Cerebellar cortex (tissue), 1 donor: Measurements from ENCODE around the gene PACRG.

Experiments used
- DNase-seq: peaks from one replicate; pipeline ENCODE4 v3.0.0-alpha.2; 2015; ENCODE audit warnings: low spot score

The PACRG gene

DNA sequence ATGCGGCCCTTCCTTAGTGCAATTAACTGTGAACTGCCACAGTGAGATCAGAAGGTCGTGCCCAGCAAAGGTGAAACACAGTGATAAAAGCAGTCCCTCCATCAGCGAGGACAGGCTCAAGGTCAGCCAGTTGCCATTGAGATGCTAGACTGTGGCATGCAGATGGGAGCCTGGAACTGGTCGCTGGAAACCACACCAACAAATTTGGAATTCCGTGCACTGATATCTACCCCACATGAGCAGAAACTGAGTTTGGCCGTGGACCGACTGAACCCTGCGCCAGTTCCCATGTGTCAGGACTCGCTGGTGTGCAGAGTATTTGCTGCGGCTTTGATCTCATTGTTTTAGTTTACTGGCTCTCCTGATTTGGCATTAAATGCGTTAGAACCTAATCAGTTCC, 561.1 kb downstream of the PACRG start:
- DNase-seq: no peak

GRCh38 chr6:163289447-163289846, 561.7 kb downstream of the PACRG start:
- no peak for DNase-seq

- DNase-seq: no peak
Observed at GRCh38 chr6:163290545-163291274, 562.9 kb downstream of the PACRG start.

GRCh38 chr6:163291622-163292021, 563.8 kb downstream of the PACRG start:
- DNase-seq: no peak

DNA sequence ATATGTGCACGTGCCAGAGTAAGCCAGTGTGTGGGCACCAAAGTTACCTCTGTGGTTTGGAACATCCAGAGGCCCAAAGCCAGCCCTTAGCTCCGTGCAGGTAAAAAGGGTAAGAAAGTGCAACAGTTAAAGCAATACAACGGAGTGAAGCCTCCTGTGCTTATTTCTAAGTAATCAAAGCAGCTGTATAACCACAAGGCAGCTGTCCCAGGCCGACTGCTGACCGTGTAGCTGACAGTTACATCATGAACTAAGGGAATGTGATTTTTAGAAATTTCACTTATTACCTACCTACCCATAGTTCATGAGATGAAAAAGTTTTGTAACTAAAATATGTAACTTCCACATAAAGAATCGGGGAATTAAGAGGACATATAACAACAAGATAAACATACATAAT, 565.5 kb downstream of the PACRG start:
- no peak for DNase-seq

- DNase-seq: no peak
Observed at GRCh38 chr6:163294734-163295133, 567.0 kb downstream of the PACRG start.

DNA sequence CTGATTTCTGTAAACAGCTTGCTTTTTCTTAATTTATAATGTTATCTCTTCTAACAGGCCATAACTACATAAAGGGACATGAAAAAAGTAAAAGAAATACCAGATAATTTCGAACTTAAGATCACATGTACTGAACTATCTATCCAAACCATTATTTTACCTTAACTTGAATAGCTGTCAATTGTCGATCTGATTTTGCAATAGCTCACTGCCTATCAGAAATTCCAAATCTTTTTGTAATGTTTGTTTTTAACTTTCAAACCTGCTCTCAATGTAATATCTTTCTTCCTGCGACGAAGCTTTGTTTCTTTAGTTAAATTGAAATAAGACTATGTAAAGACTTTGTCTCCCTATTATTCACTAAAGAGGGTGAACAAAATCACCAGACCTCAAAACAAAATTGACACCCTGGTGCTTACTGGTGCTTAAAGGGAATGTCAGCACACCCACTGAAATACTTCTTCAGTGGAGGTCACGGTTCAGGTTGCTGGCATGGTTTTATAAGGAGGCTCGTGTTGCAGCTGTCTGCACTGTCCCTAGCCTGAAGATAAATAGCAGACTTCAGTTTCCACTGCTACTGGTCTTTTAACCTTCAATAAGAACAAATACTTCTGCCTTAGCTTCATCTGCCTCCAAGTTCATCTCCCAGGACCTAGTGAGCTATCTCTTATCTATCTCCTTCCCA, 569.2 kb downstream of the PACRG start:
- DNase-seq: no peak

DNA sequence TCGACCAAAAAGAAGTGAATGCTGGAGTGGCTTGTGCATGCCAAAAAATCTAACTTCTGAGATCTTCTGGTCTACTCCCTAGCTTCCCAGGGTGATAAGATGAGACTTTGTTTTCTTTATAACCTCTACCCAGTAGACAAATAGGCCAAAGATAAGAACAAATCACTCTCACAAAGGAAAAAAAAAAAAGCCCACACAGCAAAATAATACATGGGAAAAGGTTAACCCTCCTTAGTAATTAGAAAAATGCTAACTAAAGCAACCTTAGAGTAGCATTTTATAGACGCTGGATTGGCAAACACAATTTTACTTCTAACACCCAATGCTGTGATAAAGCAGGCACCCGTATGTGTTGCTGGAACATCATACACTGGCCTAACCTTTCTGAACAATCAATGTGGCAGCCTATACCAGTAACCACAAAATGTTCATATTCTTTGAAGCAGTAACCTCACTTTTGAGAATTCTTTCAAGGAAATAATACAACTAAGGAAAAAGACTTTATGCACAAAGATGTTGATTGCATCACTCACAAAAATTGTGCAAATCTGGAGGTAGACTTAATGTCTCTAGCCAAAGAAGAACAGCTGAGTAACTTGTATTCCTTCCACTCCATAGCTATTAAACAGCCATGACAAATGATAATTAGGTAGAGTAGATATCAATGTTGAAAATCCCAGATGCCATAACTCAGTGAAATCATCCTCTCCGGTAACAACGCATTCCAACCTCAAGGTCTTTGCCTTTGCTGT, 570.5 kb downstream of the PACRG start:
- DNase-seq: no peak

DNA sequence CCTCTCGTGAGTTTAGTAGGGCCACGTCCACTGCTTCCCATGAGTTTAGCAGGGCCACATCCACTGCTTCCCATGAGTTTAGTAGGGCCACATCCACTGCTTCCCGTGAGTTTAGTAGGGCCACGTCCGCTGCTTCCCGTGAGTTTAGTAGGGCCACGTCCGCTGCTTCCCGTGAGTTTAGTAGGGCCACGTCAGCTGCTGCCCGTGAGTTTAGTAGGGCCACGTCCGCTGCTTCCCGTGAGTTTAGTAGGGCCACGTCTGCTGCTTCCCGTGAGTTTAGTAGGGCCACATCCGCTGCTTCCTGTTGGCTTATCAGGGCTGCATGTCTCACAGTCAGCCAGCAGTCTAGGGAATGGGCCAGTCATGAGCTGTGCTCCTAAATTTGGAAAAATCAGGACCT, 573.1 kb downstream of the PACRG start:
- DNase-seq: no peak

DNA sequence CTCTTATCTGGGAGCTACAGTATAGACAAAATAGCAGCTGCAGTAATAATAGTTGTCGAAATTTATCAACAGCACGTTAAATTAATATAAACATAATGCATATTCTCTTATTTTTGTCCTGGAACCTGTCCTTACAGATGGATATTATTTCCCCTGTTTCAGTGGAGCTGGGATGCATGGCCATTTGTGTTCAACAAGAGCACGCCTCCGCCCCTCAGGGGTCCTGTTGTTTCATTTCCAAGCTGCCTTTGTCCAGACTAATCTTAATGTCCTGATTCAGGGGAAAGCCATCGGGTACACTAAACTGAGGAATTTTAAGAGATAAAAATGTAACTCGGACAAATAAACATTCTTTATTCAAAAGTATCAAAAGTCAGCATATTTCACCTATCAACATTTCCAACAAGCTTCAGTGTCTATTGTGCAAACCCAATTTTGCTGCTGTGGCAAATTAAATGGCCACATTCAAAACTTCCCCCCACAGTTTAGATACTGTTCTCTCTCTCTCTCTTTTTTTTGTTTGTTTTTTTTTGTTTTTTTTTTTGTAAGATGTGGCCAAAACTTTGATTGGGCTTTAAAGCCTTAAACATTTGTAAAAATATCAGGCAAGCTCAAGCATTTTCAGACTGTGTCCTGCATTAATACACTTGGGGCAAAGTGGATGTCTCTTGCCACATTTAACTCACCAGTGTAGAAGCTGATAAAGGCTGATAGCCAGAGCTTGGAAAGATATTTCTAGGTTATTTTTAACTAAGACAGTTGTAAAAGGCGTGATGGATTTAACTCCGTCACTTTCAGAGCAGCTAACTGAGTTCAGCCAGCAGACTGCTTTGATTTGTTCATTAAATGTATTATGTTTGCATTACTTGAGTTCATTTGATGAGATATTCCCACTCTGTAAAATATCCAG, 574.2 kb downstream of the PACRG start:
- DNase-seq: no peak

GRCh38 chr6:163302747-163303146, 575.0 kb downstream of the PACRG start:
- no peak for DNase-seq

DNA sequence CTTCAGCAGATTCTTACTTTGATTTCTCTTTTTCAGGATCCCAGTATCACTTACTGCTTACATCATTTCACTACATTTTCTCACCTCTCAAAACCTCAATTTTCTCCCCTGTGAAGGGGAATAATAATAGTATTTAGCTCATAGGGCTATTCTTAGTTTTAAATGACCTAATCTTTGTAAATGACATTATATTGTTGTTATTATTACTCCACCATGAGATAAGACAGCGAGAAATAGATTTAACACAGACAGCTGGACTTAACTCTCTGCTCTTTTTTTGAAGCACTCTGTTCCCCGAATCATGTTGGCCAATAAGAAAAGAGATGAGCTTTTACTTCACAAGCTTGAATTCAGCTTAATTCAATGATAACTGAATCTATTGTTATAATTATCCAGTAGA, 578.2 kb downstream of the PACRG start:
- DNase-seq: no peak

DNA sequence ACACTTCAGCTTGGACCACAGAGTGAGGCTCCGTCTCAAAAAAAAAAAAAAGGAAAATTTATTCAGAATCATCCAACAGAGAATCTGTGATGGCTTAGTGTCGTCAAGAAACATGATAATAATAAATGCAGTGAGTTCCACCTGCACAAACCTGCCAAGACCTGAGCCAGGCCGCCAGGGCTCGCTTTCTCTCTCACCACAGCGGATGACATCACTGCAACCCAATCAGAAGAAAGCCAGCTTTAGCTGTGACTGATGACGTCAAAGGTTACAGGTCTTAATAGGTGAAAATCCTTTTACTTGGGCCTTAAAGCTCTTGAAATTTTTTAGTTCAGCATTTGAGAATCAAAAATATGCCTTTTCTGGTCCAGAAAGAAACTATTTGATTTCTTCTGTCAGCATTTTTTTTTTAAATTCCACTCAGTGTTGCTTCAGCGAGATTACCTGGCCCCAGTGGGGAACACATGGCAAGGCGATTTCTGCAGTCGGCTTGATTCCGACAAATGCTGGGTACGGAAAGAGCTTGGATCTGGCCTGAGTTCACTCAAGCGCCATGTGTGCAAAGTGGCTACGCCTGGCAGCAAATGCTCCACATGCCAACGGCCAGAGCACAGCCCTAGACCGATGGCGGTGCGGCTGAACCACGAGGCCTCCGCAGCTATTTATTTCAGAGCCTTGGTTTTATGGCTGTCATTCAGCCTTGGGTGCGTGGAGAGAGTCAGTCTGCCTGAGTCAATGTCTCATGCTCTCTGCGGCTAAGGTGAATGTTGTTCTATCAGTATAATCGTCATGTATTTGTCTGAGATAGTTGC, 581.1 kb downstream of the PACRG start:
- DNase-seq: no peak

- no peak for DNase-seq
Observed at GRCh38 chr6:163309491-163310026, 581.8 kb downstream of the PACRG start.

GRCh38 chr6:163310096-163310972, 582.6 kb downstream of the PACRG start:
- no peak for DNase-seq

GRCh38 chr6:163310973-163311383, 583.2 kb downstream of the PACRG start:
- no peak for DNase-seq

DNA sequence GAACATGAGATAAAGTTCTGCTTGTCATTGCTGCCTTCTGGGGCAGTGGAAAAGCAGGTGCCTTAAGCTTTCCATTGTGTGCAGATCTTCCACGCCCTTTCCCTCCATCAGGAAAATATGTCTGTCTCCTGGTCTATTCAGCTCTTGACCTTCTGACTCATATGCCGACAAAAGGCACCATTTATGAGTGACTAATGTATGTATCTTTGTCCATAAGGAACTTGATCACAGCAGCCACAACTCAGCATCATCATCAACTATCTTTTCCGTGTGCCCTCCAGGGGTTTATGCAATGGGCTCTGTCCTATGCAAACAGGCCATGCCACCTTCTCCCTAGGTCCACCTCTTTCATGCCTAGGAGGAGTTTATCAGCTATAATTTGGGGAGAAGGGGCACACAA, 584.1 kb downstream of the PACRG start:
- DNase-seq: no peak

DNA sequence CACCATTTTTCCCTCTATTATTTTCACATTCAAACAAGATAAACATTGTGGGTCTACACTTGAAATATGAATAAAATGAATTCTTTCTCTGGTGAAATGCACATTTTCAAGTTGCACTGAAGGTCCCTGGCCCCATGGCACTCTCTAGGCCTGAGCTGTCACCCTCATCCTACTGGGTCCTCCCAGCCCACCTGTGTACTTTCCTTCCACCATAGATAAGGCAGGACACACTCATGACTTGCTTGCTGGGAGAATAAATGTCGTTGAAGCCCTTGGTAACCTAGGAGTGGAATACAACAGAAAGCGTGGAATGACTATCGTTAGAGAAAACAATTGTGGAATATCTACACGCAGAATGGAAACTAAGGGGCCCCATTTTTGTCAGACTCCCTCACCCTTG, 585.8 kb downstream of the PACRG start:
- no peak for DNase-seq

GRCh38 chr6:163313981-163314380, 586.2 kb downstream of the PACRG start:
- DNase-seq: no peak
